ENCODE results near the gene QSOX2. TPM values are rescaled to one million over a fixed set of nuclear protein-coding genes. Genes with fewer than 3 reads are reported as not detected.

QSOX2 gene
- total RNA-seq, 1 experiment from 2014 or later: 20.5 TPM

GRCh38 chr9:136235709-136236455 is 9.7 kb downstream of the QSOX2 start:
- peaks cover 8% of the 10 kb centered on the region for H3K36me3 Mint-ChIP-seq (ENCODE audit: insufficient read depth, unreplicated experiment)
- TF ChIP-seq, protein P1, sequence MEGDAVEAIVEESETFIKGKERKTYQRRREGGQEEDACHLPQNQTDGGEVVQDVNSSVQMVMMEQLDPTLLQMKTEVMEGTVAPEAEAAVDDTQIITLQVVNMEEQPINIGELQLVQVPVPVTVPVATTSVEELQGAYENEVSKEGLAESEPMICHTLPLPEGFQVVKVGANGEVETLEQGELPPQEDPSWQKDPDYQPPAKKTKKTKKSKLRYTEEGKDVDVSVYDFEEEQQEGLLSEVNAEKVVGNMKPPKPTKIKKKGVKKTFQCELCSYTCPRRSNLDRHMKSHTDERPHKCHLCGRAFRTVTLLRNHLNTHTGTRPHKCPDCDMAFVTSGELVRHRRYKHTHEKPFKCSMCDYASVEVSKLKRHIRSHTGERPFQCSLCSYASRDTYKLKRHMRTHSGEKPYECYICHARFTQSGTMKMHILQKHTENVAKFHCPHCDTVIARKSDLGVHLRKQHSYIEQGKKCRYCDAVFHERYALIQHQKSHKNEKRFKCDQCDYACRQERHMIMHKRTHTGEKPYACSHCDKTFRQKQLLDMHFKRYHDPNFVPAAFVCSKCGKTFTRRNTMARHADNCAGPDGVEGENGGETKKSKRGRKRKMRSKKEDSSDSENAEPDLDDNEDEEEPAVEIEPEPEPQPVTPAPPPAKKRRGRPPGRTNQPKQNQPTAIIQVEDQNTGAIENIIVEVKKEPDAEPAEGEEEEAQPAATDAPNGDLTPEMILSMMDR (IDR thresholded peaks at IDR 0.05; ENCODE audit: unreplicated experiment): no peak
- CTCF ChIA-PET: no interaction called here
- H3K27me3 Mint-ChIP-seq (ENCODE audit: unreplicated experiment): no peaks in the 10 kb centered on the region
- BruUV-seq (replicated peaks): no TSS peak
- no peak overlapping the region for H3K27ac Mint-ChIP-seq (ENCODE audit: unreplicated experiment)
- H3K9me3 Mint-ChIP-seq (ENCODE audit: low read depth, unreplicated experiment): no peaks in the 10 kb centered on the region
- H3K4me3 Mint-ChIP-seq (ENCODE audit: low read depth, unreplicated experiment): no peak overlapping the region
- no peaks in the 10 kb centered on the region for H3K4me1 Mint-ChIP-seq (ENCODE audit: low read depth, unreplicated experiment)
- no peak for DNase-seq
- intact Hi-C loops (cut with micrococcal nuclease; ENCODE audit: unreplicated experiment): no loop called here

- Mint-ChIP-seq H3K27ac (ENCODE audit: unreplicated experiment) (no peak overlapping the region), H3K4me1 (ENCODE audit: low read depth, unreplicated experiment) (no peaks in the 10 kb centered on the region), H3K4me3 (ENCODE audit: low read depth, unreplicated experiment) (no peak overlapping the region), H3K36me3 (ENCODE audit: insufficient read depth, unreplicated experiment) (peaks cover 8% of the 10 kb centered on the region), H3K9me3 (ENCODE audit: low read depth, unreplicated experiment) (no peaks in the 10 kb centered on the region), H3K27me3 (ENCODE audit: unreplicated experiment) (no peaks in the 10 kb centered on the region)
- CTCF ChIA-PET: no interaction called here
- TF ChIP-seq, protein P1 (IDR thresholded peaks at IDR 0.05; ENCODE audit: unreplicated experiment): no peak
- DNase-seq: no peak
- no TSS peak for BruUV-seq (replicated peaks)
- intact Hi-C loops (cut with micrococcal nuclease; ENCODE audit: unreplicated experiment): no loop called here
Observed at GRCh38 chr9:136235171-136235570, 10.4 kb downstream of the QSOX2 start.

DNA sequence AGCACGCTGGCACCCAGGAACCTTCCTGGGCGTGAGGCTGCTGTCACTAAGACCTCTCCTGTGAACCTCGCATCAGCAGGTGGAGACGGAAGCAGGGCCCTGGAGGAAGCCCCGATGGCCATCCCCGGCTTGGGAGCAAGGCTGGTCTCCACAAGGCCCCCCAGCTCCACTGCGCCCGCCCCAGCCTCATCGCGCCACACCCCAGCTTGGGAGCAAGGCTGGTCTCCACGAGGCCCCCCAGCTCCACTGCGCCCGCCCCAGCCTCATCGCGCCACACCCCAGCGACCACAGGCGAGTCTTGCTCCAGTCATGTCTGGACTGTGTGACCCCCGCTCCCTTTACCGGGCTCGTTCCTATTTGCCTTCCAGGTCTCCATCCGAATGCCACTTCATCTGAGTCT is 11.0 kb downstream of the QSOX2 start:
- Mint-ChIP-seq H3K27ac (ENCODE audit: unreplicated experiment) (no peak overlapping the region), H3K9me3 (ENCODE audit: low read depth, unreplicated experiment) (no peaks in the 10 kb centered on the region), H3K4me1 (ENCODE audit: low read depth, unreplicated experiment) (no peaks in the 10 kb centered on the region), H3K4me3 (ENCODE audit: low read depth, unreplicated experiment) (no peak overlapping the region), H3K27me3 (ENCODE audit: unreplicated experiment) (no peaks in the 10 kb centered on the region), H3K36me3 (ENCODE audit: insufficient read depth, unreplicated experiment) (peaks cover 8% of the 10 kb centered on the region)
- CTCF ChIA-PET: no interaction called here
- DNase-seq: no peak
- TF ChIP-seq, protein P1 (IDR thresholded peaks at IDR 0.05; ENCODE audit: unreplicated experiment): no peak
- BruUV-seq (replicated peaks): no TSS peak
- intact Hi-C loops (cut with micrococcal nuclease; ENCODE audit: unreplicated experiment): no loop called here

DNA sequence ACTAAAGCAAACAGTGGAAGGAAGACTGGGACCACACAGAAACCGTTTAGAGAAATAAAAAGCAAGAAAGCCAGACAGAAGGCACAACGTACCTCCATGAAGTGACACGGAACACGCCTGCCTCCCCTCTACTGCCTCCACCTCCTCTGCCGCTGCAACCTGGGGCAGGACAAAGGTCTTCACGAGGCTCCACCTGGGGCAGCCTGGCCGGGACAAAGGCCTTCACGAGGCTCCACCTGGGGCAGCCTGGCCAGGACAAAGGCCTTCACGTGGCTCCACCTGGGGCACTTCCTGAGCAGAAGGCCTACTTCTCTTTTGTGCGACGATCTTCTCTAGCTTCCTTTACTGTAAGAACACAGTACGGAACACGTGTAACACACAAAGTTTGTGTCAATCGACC is 11.7 kb downstream of the QSOX2 start:
- no TSS peak for BruUV-seq (replicated peaks)
- H3K4me1 Mint-ChIP-seq (ENCODE audit: low read depth, unreplicated experiment): no peaks in the 10 kb centered on the region
- H3K9me3 Mint-ChIP-seq (ENCODE audit: low read depth, unreplicated experiment): no peaks in the 10 kb centered on the region
- no peak overlapping the region for H3K27ac Mint-ChIP-seq (ENCODE audit: unreplicated experiment)
- TF ChIP-seq, protein P1 (IDR thresholded peaks at IDR 0.05; ENCODE audit: unreplicated experiment): no peak
- no peaks in the 10 kb centered on the region for H3K27me3 Mint-ChIP-seq (ENCODE audit: unreplicated experiment)
- intact Hi-C loops (cut with micrococcal nuclease; ENCODE audit: unreplicated experiment): no loop called here
- CTCF ChIA-PET: no interaction called here
- DNase-seq: no peak
- no peak overlapping the region for H3K4me3 Mint-ChIP-seq (ENCODE audit: low read depth, unreplicated experiment)
- peaks cover 8% of the 10 kb centered on the region for H3K36me3 Mint-ChIP-seq (ENCODE audit: insufficient read depth, unreplicated experiment)

All from Calu3 (cell line).